ENCODE measurements around the gene GLDC. TPM values are rescaled to one million over a fixed set of nuclear protein-coding genes. Genes with fewer than 3 reads are reported as not detected.

Gene GLDC
- total and polyA plus RNA-seq, 4 donors: 20.3 to 56.6 (median 36.5) TPM

Small RNA genes lying within 50 kb of the gene (small RNA-seq; reads per million reads assigned to genes)
- gene RN7SL123P (ENCODE audit: low replicate concordance): not detected
- not detected for gene RN7SL25P (ENCODE audit: low replicate concordance)

Other genes starting within 250 kb of the GLDC start
- gene UHRF2, start 232.5 kb downstream of the GLDC start, total RNA-seq: 100 to 1,000 TPM in 1 of 2 donors, 10 to 100 TPM in 1; 77.5 to 104 TPM
- 10 to 100 TPM; 37.7 to 55.4 TPM for gene UHRF2, start 232.5 kb downstream of the GLDC start, polyA plus RNA-seq (ENCODE audit: insufficient read length in 2 of 2)
- 10 to 100 TPM; 37.5 to 69.5 TPM for gene KDM4C, start 112.2 kb upstream of the GLDC start, total RNA-seq
- gene KDM4C, start 112.2 kb upstream of the GLDC start, polyA plus RNA-seq (ENCODE audit: insufficient read length in 2 of 2): 10 to 100 TPM; 18.9 to 20.7 TPM